GM21717 (cell line): ENCODE measurements around the gene MGST2.

Experiments
- ATAC-seq: cut with Tn5 transposase; IDR thresholded peaks from one replicate; pipeline ENCODE4 v1.9.1; 2021; ENCODE audit warnings: mild to moderate bottlenecking, moderate library complexity; ENCODE audit not compliant: unreplicated experiment

The MGST2 gene

GRCh38 chr4:139669335-139669734 lies 3.7 kb downstream of the MGST2 start:
- no peak for ATAC-seq

GRCh38 chr4:139669890-139670289 lies 4.3 kb downstream of the MGST2 start:
- no peak for ATAC-seq

- no peak for ATAC-seq
These were observed 5.2 kb downstream of the MGST2 start for GRCh38 chr4:139670775-139671174.

- no peak for ATAC-seq
These were observed 6.6 kb downstream of the MGST2 start for GRCh38 chr4:139672215-139672614.

- no peak for ATAC-seq
These were observed 7.1 kb downstream of the MGST2 start for GRCh38 chr4:139672732-139673131.

GRCh38 chr4:139674875-139675550 lies 9.4 kb downstream of the MGST2 start:
- peak; percentile 68 for ATAC-seq

GRCh38 chr4:139675651-139676050 lies 10.0 kb downstream of the MGST2 start:
- ATAC-seq, result no peak

- ATAC-seq, result no peak
These were observed 10.7 kb downstream of the MGST2 start for GRCh38 chr4:139676365-139676764.

GRCh38 chr4:139676913-139677585 lies 11.4 kb downstream of the MGST2 start:
- ATAC-seq, result no peak

GRCh38 chr4:139682309-139682708 lies 16.7 kb downstream of the MGST2 start:
- no peak for ATAC-seq

- ATAC-seq, result no peak
These were observed 17.1 kb downstream of the MGST2 start for GRCh38 chr4:139682741-139683151.

GRCh38 chr4:139684351-139684750 lies 18.7 kb downstream of the MGST2 start:
- no peak for ATAC-seq

GRCh38 chr4:139685180-139685579 lies 19.6 kb downstream of the MGST2 start:
- no peak for ATAC-seq

- ATAC-seq, result no peak
These were observed 20.5 kb downstream of the MGST2 start for GRCh38 chr4:139686130-139686529.

GRCh38 chr4:139686988-139687387 lies 21.4 kb downstream of the MGST2 start:
- no peak for ATAC-seq

- no peak for ATAC-seq
These were observed 23.6 kb downstream of the MGST2 start for GRCh38 chr4:139689093-139689722.

- ATAC-seq, result no peak
These were observed 24.8 kb downstream of the MGST2 start for GRCh38 chr4:139690419-139690818.

GRCh38 chr4:139692309-139693012 lies 26.8 kb downstream of the MGST2 start:
- ATAC-seq, result no peak

GRCh38 chr4:139694522-139695107 lies 29.0 kb downstream of the MGST2 start:
- no peak for ATAC-seq

GRCh38 chr4:139696491-139696890 lies 30.9 kb downstream of the MGST2 start:
- no peak for ATAC-seq
